HG02981 (cell line): Measurements from ENCODE around the gene HOXD10.

Source experiments
- ATAC-seq: cut with Tn5 transposase; IDR thresholded peaks from one replicate; pipeline ENCODE4 v1.9.1; 2021; ENCODE audit warnings: mild to moderate bottlenecking, moderate library complexity; ENCODE audit not compliant: unreplicated experiment

The HOXD10 gene

GRCh38 chr2:176094349-176094748 lies 22.2 kb upstream of the HOXD10 start:
- no peak for ATAC-seq

- no peak for ATAC-seq
Observed at GRCh38 chr2:176095421-176095820, 21.2 kb upstream of the HOXD10 start.

DNA sequence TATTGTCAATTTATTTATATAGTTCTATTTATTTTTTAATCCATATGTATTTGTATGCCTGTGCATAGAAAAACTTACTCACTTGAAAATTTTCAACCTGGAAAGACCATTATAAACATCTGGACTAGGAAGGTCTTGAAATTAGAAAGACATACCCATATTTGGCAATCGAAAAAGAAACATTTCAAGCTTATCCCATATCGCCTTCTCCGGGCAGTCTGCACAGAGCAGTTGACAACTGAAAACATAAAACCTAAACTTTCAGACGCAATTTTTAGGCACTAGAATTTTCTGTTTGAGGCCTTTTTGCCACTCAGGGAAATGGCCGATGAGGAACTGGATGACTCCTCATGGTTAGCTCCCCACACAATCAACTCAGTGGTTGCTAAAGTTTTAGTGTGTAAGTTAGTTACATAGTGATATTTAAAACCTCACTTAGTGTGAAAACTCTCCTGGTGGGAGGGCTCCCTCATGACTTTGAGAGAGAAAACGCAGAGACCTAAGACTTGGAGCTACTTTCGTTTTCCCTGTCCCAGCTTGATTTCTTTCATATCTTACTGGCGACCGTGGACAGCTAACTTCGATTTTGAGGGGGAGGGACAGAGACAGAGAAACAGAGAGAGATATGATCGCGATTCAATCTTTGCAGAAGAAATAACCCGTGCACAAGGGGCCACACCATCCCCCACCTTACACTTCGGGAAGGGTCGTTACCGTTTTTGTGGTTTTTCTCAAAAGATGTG lies 20.2 kb upstream of the HOXD10 start:
- ATAC-seq = no peak

GRCh38 chr2:176096986-176097819 lies 19.4 kb upstream of the HOXD10 start:
- peak; percentile 69 for ATAC-seq

DNA sequence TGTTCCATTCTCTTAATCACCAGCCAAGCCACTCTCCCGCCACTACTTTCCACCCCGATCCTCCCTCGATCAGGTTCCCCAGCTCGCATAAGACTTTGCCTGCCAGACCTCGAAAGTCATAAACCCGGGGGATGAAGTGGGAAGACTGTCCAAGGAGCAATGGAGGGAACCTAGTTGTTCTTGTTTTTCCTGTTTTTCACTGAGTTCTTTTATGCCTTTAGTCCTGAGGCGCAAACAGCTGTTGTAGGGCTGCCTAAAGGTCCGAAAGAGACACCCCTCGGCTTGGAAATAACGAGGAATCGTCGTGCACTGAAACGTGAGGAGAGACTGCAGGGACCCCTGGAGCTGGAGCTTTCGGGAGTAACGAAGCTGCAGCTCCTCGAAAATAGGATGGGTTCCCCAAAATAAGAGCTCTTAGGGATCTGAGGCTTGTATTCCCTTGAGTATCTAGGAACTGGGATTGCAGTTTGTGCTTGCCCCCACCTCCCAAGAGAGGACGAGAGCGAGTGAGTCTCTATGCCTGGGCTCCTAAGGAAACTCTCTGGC lies 18.7 kb upstream of the HOXD10 start:
- no peak for ATAC-seq

DNA sequence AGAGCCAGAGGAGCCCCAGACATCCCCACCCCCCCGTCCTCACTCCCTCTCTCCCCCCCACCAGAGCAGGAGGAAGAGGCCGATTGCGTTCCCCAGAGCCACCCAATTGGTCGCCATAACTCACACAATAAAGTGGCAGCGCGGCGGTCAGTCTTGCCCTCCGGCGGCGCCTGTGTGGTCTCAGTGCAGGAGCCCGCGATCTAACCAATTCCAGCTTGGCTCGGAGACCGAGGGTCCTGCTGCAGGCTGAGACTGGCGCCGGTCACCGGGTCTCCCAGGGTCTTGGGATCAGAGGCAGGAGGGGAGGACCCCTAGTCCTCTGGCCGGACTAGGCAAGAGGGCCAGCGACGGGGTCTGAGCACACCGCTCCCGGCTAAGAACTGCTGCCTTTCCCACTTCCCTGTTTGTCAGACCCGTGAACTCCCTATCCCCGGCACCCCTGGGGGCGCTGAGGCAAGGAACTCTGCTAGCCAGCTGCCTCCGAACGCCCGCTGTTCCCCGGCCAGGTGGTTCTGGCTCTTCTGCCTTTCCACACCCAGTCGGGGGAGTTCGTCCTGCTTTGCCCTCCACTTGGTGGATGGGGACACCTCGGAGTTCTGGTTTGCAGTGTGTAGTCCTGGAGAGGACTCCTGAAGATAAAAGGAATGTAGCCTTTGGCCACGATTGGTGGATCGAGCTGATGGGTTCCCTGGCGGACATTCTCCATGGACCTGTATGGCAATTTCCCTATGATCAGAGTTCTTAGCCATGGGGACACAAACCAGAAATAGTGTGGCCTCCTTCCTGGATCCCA lies 18.0 kb upstream of the HOXD10 start:
- ATAC-seq = no peak

DNA sequence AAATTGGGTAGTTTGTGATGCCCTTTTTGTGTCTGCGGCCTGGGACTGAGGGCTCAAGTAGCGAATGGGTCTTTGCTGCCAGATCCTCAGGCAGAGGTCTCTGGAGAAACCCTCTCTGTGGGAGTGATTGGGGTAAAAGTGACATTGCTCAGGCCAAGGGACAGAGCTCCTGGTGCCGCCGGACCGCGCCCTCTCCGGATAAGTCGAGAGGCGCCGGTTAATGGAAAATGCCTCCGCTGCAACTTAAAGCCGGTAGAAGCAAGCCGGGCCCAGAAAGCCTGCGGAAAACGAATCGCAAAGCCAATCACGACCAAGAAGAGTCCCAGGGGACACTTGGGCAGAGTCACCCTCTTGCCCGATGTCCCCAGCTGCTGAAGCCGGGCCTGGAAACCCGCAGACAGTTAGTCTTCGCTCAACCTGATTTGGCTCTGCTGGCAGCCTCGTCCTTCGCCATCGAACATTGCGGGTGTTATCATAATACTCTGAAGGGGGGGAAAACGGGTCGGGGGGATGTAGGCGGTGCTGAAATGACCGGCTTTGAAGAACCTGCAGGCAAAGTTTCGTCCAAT lies 17.3 kb upstream of the HOXD10 start:
- ATAC-seq = no peak

DNA sequence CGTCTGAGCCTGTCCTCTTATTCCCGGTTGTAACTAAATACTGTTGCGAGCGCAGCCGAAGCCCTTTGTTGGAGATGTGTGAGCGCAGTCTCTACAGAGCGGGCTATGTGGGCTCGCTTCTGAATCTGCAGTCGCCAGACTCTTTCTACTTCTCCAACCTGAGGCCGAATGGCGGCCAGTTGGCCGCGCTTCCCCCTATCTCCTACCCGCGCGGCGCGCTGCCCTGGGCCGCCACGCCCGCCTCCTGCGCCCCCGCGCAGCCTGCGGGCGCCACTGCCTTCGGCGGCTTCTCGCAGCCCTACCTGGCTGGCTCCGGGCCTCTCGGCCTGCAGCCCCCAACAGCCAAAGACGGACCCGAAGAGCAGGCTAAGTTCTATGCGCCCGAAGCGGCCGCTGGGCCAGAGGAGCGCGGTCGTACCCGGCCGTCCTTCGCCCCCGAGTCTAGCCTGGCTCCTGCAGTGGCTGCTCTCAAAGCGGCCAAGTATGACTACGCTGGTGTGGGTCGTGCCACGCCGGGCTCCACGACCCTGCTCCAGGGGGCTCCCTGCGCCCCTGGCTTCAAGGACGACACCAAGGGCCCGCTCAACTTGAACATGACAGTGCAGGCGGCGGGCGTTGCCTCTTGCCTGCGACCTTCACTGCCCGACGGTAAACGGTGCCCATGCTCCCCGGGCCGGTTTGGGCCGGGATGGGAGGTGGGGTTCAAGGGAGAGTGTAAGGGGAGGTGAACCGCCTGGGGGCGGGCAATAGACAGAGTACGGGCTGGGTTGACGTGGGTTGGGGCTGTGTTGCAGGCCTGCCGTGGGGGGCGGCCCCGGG lies 16.6 kb upstream of the HOXD10 start, which contains the start of gene HOXD12:
Gene HOXD12, plus strand, starts transcription at position 68 of the 819 bp plus-strand sequence. Its CDS starts 7 bp downstream, at position 75.
- ATAC-seq = no peak

DNA sequence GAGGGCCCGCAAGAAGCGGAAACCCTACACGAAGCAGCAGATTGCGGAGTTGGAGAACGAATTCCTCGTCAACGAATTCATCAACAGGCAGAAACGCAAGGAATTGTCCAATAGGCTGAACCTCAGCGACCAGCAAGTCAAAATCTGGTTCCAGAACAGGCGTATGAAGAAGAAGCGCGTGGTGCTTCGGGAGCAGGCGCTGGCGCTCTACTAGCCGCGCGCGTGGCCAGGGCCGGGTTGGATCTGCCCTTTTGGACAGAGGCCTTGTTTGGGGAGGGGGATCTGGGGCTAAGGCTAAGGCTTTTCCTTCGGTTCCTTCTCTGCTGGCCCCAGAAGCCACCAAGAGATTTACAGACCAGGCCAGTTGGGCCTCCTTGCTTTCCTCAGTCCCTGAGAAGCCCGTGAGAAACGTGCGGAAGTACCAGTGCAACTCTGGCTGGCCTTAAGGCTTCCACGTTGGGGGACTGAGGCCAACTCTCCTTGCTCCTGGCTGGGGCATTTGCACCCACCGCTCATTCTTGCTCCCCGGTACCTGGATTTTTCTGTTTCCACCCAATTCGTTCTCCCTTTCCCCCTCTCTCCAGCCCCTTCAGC lies 15.9 kb upstream of the HOXD10 start:
- no peak for ATAC-seq

DNA sequence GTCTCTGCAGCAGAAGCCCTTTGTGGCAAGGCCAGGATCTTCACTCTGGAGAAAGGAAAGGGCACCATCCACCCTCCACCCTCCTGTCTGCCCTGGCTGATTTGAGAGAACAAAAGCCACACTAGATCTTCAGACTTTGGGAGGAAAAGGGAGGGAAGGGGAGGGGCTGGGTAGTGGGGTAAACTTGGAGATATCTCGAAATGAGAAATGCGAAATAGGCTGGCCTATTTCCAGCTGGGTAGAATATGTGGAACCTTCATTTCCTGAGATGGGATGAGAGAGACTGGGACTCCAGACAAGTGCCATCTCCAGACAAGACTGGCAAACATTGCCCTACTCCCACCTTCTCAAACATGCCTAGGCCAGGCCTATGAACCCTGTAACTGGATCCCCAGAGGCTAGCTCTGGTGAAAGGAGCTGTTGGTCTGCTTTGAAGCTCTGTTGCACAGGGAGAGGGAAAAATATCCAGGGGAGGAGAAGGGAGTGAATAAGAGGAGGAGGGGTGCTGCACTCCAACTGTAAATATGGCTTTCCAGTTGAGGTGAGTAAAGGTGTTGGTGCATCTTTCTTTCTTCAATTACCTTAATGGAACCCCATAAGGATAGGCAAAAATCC lies 15.3 kb upstream of the HOXD10 start:
- ATAC-seq = no peak

- ATAC-seq = no peak
Observed at GRCh38 chr2:176101842-176102241, 14.7 kb upstream of the HOXD10 start.

DNA sequence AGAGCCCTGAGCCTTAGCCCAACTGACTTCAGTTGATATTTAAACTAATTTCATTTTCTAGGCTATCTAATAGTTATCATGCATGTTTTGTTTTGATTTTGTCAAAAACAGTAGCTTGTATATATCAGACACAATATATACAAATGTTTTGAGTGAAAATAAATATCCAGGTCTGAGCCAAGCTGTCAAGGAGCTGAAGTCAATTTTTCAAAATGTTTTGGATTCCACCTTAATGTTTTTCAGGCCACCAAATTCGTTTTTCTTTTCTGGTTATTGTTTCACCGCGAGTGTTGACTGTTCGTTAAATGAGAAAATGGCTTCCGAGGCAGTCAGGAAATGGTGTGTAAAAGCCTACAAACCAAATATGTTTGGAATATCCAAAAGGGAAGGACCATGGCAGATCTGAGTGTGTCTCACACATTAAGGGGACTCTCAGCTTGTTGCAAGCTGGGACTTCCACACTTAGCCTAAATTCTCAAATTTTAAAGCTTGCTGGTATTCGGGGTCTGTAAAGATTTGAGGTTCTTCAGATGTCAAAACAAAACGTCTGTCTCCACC lies 14.2 kb upstream of the HOXD10 start:
- no peak for ATAC-seq

GRCh38 chr2:176103194-176103593 lies 13.4 kb upstream of the HOXD10 start:
- no peak for ATAC-seq

GRCh38 chr2:176103742-176104315 lies 12.7 kb upstream of the HOXD10 start:
- ATAC-seq = no peak

DNA sequence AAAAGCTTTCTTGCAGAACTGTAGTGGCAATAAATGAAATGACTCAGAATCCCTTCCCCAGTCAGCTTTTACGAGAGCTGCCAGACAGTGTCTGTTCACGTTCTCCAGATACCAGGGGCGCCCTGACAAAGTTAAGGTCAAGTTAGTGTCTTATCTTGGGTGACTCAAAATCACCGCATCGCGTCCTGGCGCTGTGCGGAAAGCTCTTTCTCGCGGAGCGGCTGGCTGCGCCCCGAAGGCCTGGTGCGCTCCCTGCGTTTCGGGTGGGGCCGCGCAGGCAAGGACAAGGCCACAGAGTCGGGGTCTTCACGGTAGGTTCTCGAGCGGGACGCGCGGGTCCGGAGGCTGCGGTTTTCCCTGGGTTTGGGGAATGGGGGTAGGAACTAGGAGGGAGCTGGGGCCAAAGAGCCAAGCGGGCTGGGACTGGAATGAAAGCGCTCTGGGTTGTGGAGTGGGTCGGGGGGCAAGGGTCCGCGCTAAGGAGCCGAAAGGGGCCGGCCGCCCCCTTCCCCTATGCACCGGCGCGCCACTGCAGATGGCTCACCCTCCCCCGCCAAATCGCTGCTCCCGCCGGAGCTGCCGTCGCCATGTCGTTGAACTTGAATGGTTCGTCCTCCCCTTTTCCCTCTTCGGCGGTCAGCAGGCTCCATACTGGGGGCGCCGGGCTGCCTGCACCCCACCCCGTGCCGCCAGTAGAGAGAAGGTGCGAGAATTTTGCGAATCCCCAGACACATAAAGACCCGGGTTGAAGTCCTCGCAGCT lies 12.1 kb upstream of the HOXD10 start:
- no peak for ATAC-seq

GRCh38 chr2:176105078-176105729 lies 11.4 kb upstream of the HOXD10 start:
- ATAC-seq = no peak
